SU-DHL-6 (cell line): Measurements from ENCODE around the gene BTAF1.

Source experiments
- H2AFZ ChIP-seq: fragments of 200-600 bp; sonication (generic); 2 replicates; pipeline ENCODE4 v1.6.1; 2014; ENCODE audit warnings: low read depth, mild to moderate bottlenecking, moderate library complexity, mixed read lengths, antibody characterized with exemption, low read length; ENCODE audit not compliant: severe bottlenecking
- H3F3A ChIP-seq: fragments of 200-600 bp; shearing (Covaris generic); 2 replicates; pipeline ENCODE4 v1.6.0; 2016; ENCODE audit warnings: antibody characterized with exemption, mild to moderate bottlenecking; ENCODE audit not compliant: insufficient read depth
- H3K27ac ChIP-seq: fragments of 200-600 bp; sonication (generic); 2 replicates; pipeline ENCODE4 v1.5.1; 2016; ENCODE audit warnings: low read depth, mild to moderate bottlenecking, low read length, moderate library complexity, mixed read lengths
- H3K27me3 ChIP-seq: fragments of 200-600 bp; sonication (generic), shearing (Covaris generic); 2 replicates; pipeline ENCODE4 v1.6.0; 2014; ENCODE audit warnings: mild to moderate bottlenecking, low read length
- H3K36me3 ChIP-seq: fragments of 200-600 bp; sonication (generic); 2 replicates; pipeline ENCODE4 v1.6.1; 2014; ENCODE audit warnings: mild to moderate bottlenecking, low read length, mixed read lengths
- H3K4me2 ChIP-seq: fragments of 300-600, 200-600 bp; shearing (Covaris generic), sonication (generic); 2 replicates; pipeline ENCODE4 v1.6.0; 2014; ENCODE audit warnings: low read length, low read depth, mild to moderate bottlenecking; ENCODE audit not compliant: poor library complexity, severe bottlenecking
- H3K4me3 ChIP-seq: fragments of 200-600 bp; sonication (generic); 2 replicates; pipeline ENCODE4 v1.5.1; 2014; ENCODE audit warnings: antibody characterized with exemption, low read length, mild to moderate bottlenecking, mixed read lengths; ENCODE audit not compliant: insufficient read depth, poor library complexity, severe bottlenecking
- H3K79me2 ChIP-seq: fragments of 200-600 bp; sonication (generic); 2 replicates; pipeline ENCODE4 v1.6.1; 2014; ENCODE audit warnings: mild to moderate bottlenecking, low read length, moderate library complexity; ENCODE audit not compliant: insufficient read depth
- H3K9ac ChIP-seq: fragments of 200-600 bp; sonication (generic); 2 replicates; pipeline ENCODE4 v1.7.0; 2014; ENCODE audit warnings: mild to moderate bottlenecking, low read length
- H3K9me2 ChIP-seq: fragments of 200-600 bp; sonication (generic); replicated peaks from 2 replicates; pipeline ENCODE4 v1.6.1; 2014; ENCODE audit warnings: low read length; ENCODE audit not compliant: insufficient read depth
- H3K9me3 ChIP-seq: fragments of 200-600 bp; sonication (generic); 2 replicates; pipeline ENCODE4 v1.6.1; 2014; ENCODE audit warnings: low read length, mixed read lengths; ENCODE audit not compliant: insufficient read depth
- H4K20me1 ChIP-seq: fragments of 200-600 bp; sonication (generic); 2 replicates; pipeline ENCODE4 v1.6.1; 2014; ENCODE audit warnings: low read depth, mild to moderate bottlenecking, antibody characterized with exemption, low read length, moderate library complexity, mixed read lengths
- CTCF ChIP-seq: fragments of 200-600 bp; sonication (generic); IDR thresholded peaks from one replicate; pipeline ENCODE4 v1.5.1; 2017; ENCODE audit warnings: antibody characterized with exemption, mild to moderate bottlenecking, low read length, moderate library complexity; ENCODE audit not compliant: insufficient read depth, poor library complexity, severe bottlenecking
- EZH2phosphoT487 ChIP-seq: fragments of 200-600 bp; sonication (generic), shearing (Covaris generic); conservative IDR thresholded peaks from 2 replicates; pipeline ENCODE4 v1.6.1; 2018; ENCODE audit warnings: mild to moderate bottlenecking, antibody characterized with exemption, low read length, moderate library complexity, mixed read lengths

BTAF1 gene

DNA sequence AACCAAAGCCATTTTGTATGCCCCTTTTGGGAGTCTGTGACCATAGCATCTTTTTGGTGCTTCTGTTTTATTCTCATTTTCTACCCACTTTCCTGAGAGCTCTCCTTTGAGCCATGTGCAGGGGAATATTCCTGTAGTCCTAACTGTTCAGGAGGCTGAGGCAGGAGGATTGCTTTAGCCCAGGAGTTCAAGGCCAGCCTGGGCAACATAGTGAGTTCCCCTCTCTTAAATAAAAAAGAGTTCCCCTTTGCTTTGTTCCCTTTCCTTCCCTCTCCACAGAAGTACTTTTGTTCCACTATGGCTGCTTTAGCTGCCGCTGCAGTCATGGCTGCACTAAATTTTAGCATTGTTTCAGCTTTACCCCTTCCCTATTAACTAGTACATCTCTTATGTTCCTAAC lies 85.9 kb downstream of the BTAF1 start:
- peaks cover 21% of the 10 kb centered on the region for H3K36me3 ChIP-seq
- H3K9me2 ChIP-seq: no peaks in the 10 kb centered on the region
- H3K9me3 ChIP-seq: no peaks in the 10 kb centered on the region
- H3K9ac ChIP-seq: no peak overlapping the region
- no peaks in the 10 kb centered on the region; the same call in 1 of the 2 replicates for H3F3A ChIP-seq
- H3K4me3 ChIP-seq: no peak overlapping the region
- no peak for TF ChIP-seq CTCF
- TF ChIP-seq EZH2phosphoT487: no peak
- H3K79me2 ChIP-seq: no peaks in the 10 kb centered on the region
- no peak overlapping the region for H3K4me2 ChIP-seq
- no peaks in the 10 kb centered on the region for H4K20me1 ChIP-seq
- no peak overlapping the region for H3K27ac ChIP-seq
- H3K27me3 ChIP-seq: no peaks in the 10 kb centered on the region
- H2AFZ ChIP-seq: no peak overlapping the region

DNA sequence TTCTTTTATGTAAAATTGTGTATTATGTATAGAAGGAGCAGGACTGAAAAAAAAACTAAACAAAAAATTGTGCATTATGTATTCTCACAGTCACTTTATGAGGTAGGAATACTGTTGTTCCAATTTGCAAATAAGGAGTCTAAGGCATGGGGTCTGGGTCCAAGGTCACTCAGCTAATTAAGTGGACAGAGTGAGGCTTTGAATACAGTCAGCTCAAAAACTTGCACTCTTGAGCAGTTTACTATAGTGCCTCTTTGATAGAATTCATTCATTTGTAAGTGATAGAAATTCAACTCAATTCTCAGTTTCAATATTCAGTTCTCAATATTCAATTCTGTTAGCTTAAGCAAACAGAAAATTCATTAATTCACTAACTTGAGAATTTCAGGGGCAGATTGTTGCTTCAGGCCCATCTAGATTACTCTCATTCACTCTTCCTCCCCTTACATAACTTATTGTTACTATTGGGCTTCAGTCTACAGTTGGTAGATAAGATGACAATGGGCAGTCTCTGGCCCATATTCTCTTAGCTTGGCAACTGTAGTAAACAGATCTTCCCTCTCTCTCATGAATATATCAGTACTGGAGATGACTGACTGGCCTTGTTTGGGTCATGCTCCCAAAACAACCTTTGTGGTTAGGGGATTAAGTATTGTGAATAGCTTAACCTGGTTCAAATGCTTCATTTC lies 86.6 kb downstream of the BTAF1 start:
- Histone ChIP-seq H3K27ac (no peak overlapping the region), H2AFZ (no peak overlapping the region), H3K36me3 (peaks cover 19% of the 10 kb centered on the region), H3F3A (no peaks in the 10 kb centered on the region; the same call in 1 of the 2 replicates), H3K9me3 (no peaks in the 10 kb centered on the region), H3K4me3 (no peak overlapping the region), H3K9ac (no peak overlapping the region), H3K9me2 (no peaks in the 10 kb centered on the region), H3K79me2 (no peaks in the 10 kb centered on the region), H4K20me1 (no peaks in the 10 kb centered on the region), H3K4me2 (no peak overlapping the region), H3K27me3 (no peaks in the 10 kb centered on the region)
- no peak for TF ChIP-seq EZH2phosphoT487
- no peak for TF ChIP-seq CTCF

- TF ChIP-seq CTCF (no peak), EZH2phosphoT487 (no peak)
- no peak overlapping the region for H3K4me3 ChIP-seq
- H3K36me3 ChIP-seq: peaks cover 24% of the 10 kb centered on the region
- peaks cover 5% of the 10 kb centered on the region for H3F3A ChIP-seq
- H3K79me2 ChIP-seq: no peaks in the 10 kb centered on the region
- no peak overlapping the region for H2AFZ ChIP-seq
- no peaks in the 10 kb centered on the region for H3K9me3 ChIP-seq
- no peak overlapping the region for H3K27ac ChIP-seq
- H3K9ac ChIP-seq: no peak overlapping the region
- H3K4me2 ChIP-seq: no peak overlapping the region
- H3K9me2 ChIP-seq: no peaks in the 10 kb centered on the region
- no peaks in the 10 kb centered on the region for H3K27me3 ChIP-seq
- H4K20me1 ChIP-seq: no peaks in the 10 kb centered on the region
Observed at GRCh38 chr10:92011560-92012214, 88.1 kb downstream of the BTAF1 start.
